Body of pancreas (tissue), 4 donors: Measurements from ENCODE around the gene STOX2. TPM values are rescaled to one million over a fixed set of nuclear protein-coding genes. Genes with fewer than 3 reads are reported as not detected.

Experiments
- ATAC-seq: fragments of 150-250 bp; one replicate; pipeline ENCODE4 v1.9.1; 2016
- DNase-seq, 4 donors: peaks; one replicate each; pipeline ENCODE4 v3.0.0-alpha.2; 2019
- H3K27ac ChIP-seq, 4 donors: fragments of 200-600 bp; sonication (generic); 1 replicate in 3 of 4; 2 replicates in 1 of 4; pipeline versions ENCODE4 v1.5.1 to v1.6.1; 2016 to 2019; ENCODE audit warnings: mild to moderate bottlenecking in 1 of 4, mixed read lengths in 1 of 4, moderate library complexity in 1 of 4
- H3K27me3 ChIP-seq, 2 donors: fragments of 200-600 bp; sonication (generic); one replicate each; pipeline ENCODE4 v1.6.0; 2016; ENCODE audit warnings: mild to moderate bottlenecking in 1 of 2
- H3K36me3 ChIP-seq, 2 donors: fragments of 200-600 bp; sonication (generic); replicated peaks in 1 of 2; 2 replicates each; pipeline ENCODE4 v1.5.1; 2016; ENCODE audit warnings: low read depth in 2 of 2; ENCODE audit not compliant: insufficient read depth in 1 of 2
- H3K4me1 ChIP-seq: fragments of 200-600 bp; sonication (generic); one replicate; pipeline ENCODE4 v1.6.0; 2016
- H3K4me3 ChIP-seq, 2 donors: fragments of 200-600 bp; sonication (generic); 1 replicate in 1 of 2; 2 replicates in 1 of 2; pipeline ENCODE4 v1.5.1; 2016 to 2019
- H3K9me3 ChIP-seq, 3 donors: fragments of 200-600 bp; sonication (generic); 1 replicate in 2 of 3; 2 replicates in 1 of 3; pipeline ENCODE4 v1.5.1; 2016
- CTCF ChIP-seq, 7 experiments: fragments of 450-650 bp in 4 of 7; fragments of 200-600 bp in 3 of 7; sonication (generic) in 3 of 7; IDR thresholded peaks; one replicate each; pipeline ENCODE4 v1.5.1; 2016 to 2019; ENCODE audit warnings: antibody characterized with exemption in 7 of 7
- POLR2A ChIP-seq, 3 donors: fragments of 450-650 bp; IDR thresholded peaks; one replicate each; pipeline ENCODE4 v1.6.1; 2016; ENCODE audit warnings: antibody characterized with exemption in 3 of 3, mild to moderate bottlenecking in 2 of 3
- WGBS, 2 donors: methylation state at CpG; one replicate each; pipeline ENCODE4 v1.1.5; 2017; 5-methylcytosine and 5-hydroxymethylcytosine counted together
- intact Hi-C: fragments of 100-400 bp; cut with DNase I; formaldehyde crosslinking; loops from one replicate; pipeline ENCODE4 v1.15.1; 2023
- total RNA-seq, 2 donors: library from RNA; depleted of rRNA; stranded (reverse); fragments of >200 nt; gene quantifications; one replicate each; pipeline ENCODE4 v1.1.0, GENCODE V29; 2016

Gene STOX2
- total RNA-seq, 2 donors from 2014 or later, result 15.0 to 15.8 TPM

- 84% methylated on average over 20 of the region's 20 CpGs for WGBS, 2 donors
- Histone ChIP-seq H3K36me3 (no peaks in the 10 kb centered on the region), H3K27me3 (no peaks in the 10 kb centered on the region), H3K4me3 (no peak overlapping the region), H3K9me3 (no peaks in the 10 kb centered on the region), H3K4me1 (no peaks in the 10 kb centered on the region), H3K27ac (no peak overlapping the region)
- DNase-seq, result no peak
- no peak for ATAC-seq
- no peak for TF ChIP-seq CTCF (IDR thresholded peaks at IDR 0.05)
- TF ChIP-seq POLR2A (IDR thresholded peaks at IDR 0.05), result no peak
- intact Hi-C loops, result no loop called here
Measured at GRCh38 chr4:184016759-184017668, 111.9 kb downstream of the STOX2 start.

GRCh38 chr4:184019076-184019475 is 114.0 kb downstream of the STOX2 start:
- H3K4me3 ChIP-seq, result no peak overlapping the region
- H3K9me3 ChIP-seq, result no peaks in the 10 kb centered on the region
- no peak for DNase-seq
- H3K27ac ChIP-seq, result no peak overlapping the region
- WGBS, 2 donors, result 90 to 97% methylated on average over 1 of the region's 1 CpG
- TF ChIP-seq CTCF (IDR thresholded peaks at IDR 0.05) (no peak), POLR2A (IDR thresholded peaks at IDR 0.05) (no peak)
- no peak for ATAC-seq
- no peaks in the 10 kb centered on the region for H3K4me1 ChIP-seq
- H3K36me3 ChIP-seq, result no peaks in the 10 kb centered on the region
- H3K27me3 ChIP-seq, result no peaks in the 10 kb centered on the region
- intact Hi-C loops, result no loop called here

- DNase-seq (no peak), ATAC-seq (no peak)
- Histone ChIP-seq H3K4me1 (no peaks in the 10 kb centered on the region), H3K4me3 (no peak overlapping the region), H3K9me3 (no peaks in the 10 kb centered on the region), H3K27me3 (no peaks in the 10 kb centered on the region), H3K27ac (no peak overlapping the region), H3K36me3 (no peaks in the 10 kb centered on the region)
- WGBS, 2 donors, result 85 to 92% methylated on average over 26 of the region's 26 CpGs
- intact Hi-C loops, result no loop called here
- no peak for TF ChIP-seq CTCF (IDR thresholded peaks at IDR 0.05)
Measured at GRCh38 chr4:184019667-184020623, 114.8 kb downstream of the STOX2 start.

- no peak for TF ChIP-seq POLR2A (IDR thresholded peaks at IDR 0.05)
- TF ChIP-seq CTCF (IDR thresholded peaks at IDR 0.05), result no peak
- 90 to 96% methylated on average over 3 of the region's 3 CpGs for WGBS, 2 donors
- Histone ChIP-seq H3K4me3 (no peak overlapping the region), H3K36me3 (no peaks in the 10 kb centered on the region), H3K9me3 (no peaks in the 10 kb centered on the region), H3K27ac (no peak overlapping the region), H3K4me1 (no peaks in the 10 kb centered on the region), H3K27me3 (no peaks in the 10 kb centered on the region)
- no peak for DNase-seq
- intact Hi-C loops, result no loop called here
- ATAC-seq, result no peak
Measured at GRCh38 chr4:184021389-184021788, 116.3 kb downstream of the STOX2 start.
